ENCODE data around the gene ESM1. TPM values are rescaled to one million over a fixed set of nuclear protein-coding genes. Genes with fewer than 3 reads are reported as not detected.

ESM1 gene
- polyA plus RNA-seq, 4 donors = 7.1 to 16.2 (median 14.0) TPM

Other genes starting within 250 kb of the ESM1 start
- gene GZMK, start 38.7 kb upstream of the ESM1 start, polyA plus RNA-seq (ENCODE audit: insufficient read length in 4 of 4) = under 1 TPM in 1 of 4 donors, not detected in 3; 0.05 TPM
- under 1 TPM; 0.31 to 0.69 (median 0.58) TPM for gene GZMA, start 117.1 kb upstream of the ESM1 start, polyA plus RNA-seq (ENCODE audit: insufficient read length in 4 of 4)
- gene GPX8, start 174.6 kb upstream of the ESM1 start, polyA plus RNA-seq (ENCODE audit: insufficient read length in 4 of 4) = 10 to 100 TPM; 81.9 to 95.1 (median 85.3) TPM
- gene CDC20B, start 187.6 kb upstream of the ESM1 start, polyA plus RNA-seq (ENCODE audit: insufficient read length in 4 of 4) = 1 to 10 TPM in 1 of 4 donors, under 1 TPM in 3; 0.65 to 1.0 (median 0.83) TPM
- gene MCIDAS, start 241.7 kb upstream of the ESM1 start, polyA plus RNA-seq (ENCODE audit: insufficient read length in 4 of 4) = 1 to 10 TPM in 1 of 4 donors, under 1 TPM in 3; 0.75 to 1.4 (median 0.91) TPM
- 1 to 10 TPM; 5.7 to 8.2 (median 7.2) TPM for gene CCNO, start 248.0 kb upstream of the ESM1 start, polyA plus RNA-seq (ENCODE audit: insufficient read length in 4 of 4)

Data from right renal pelvis (tissue), 4 donors.